Kidney (tissue), 14 donors: ENCODE measurements around the gene MACC1. TPM values are rescaled to one million over a fixed set of nuclear protein-coding genes. Genes with fewer than 3 reads are reported as not detected.

Source experiments
- DNase-seq, 5 donors: peaks; one replicate each; pipeline ENCODE4 v3.0.0-alpha.2; 2013 to 2020
- FAIRE-seq: peaks from 2 replicates; lab custom pipeline; 2012; peaks lifted over from hg19 to GRCh38; lab: Jason Lieb, UNC
- H3K27ac ChIP-seq, 2 donors: one replicate each; pipeline ENCODE4 v1.7.0; 2013; ENCODE audit warnings: low read depth in 2 of 2, low read length in 2 of 2, inconsistent platforms in 1 of 2
- H3K27me3 ChIP-seq: one replicate; pipeline ENCODE4 v1.7.1; 2013; ENCODE audit warnings: low read length, inconsistent platforms; ENCODE audit not compliant: control insufficient read depth, insufficient read depth
- H3K36me3 ChIP-seq, 3 donors: one replicate each; pipeline versions ENCODE4 v1.7.0 to v1.7.1; 2013; ENCODE audit warnings: low read length in 3 of 3, control low read depth in 1 of 3, inconsistent platforms in 1 of 3; ENCODE audit not compliant: insufficient read depth in 3 of 3, control insufficient read depth in 2 of 3
- H3K4me1 ChIP-seq, 3 donors: one replicate each; pipeline versions ENCODE4 v1.7.0 to v1.7.1; 2013; ENCODE audit warnings: low read length in 3 of 3, inconsistent platforms in 1 of 3, low read depth in 1 of 3; ENCODE audit not compliant: control insufficient read depth in 2 of 3, insufficient read depth in 2 of 3
- H3K4me3 ChIP-seq, 3 donors: one replicate each; pipeline versions ENCODE4 v1.7.0 to v1.8.1; 2013; ENCODE audit warnings: low read length in 3 of 3, control low read depth in 1 of 3, inconsistent platforms in 1 of 3
- H3K9ac ChIP-seq, 3 donors: one replicate each; pipeline versions ENCODE4 v1.7.0 to v1.7.1; 2013; ENCODE audit warnings: low read length in 3 of 3, control low read depth in 1 of 3, inconsistent platforms in 1 of 3
- H3K9me3 ChIP-seq, 3 donors: one replicate each; pipeline versions ENCODE4 v1.7.0 to v1.7.1; 2013; ENCODE audit warnings: low read length in 3 of 3, control low read depth in 1 of 3, inconsistent platforms in 1 of 3; ENCODE audit not compliant: control insufficient read depth in 2 of 3, insufficient read depth in 1 of 3
- CTCF ChIP-seq: IDR thresholded peaks from 3 replicates; pipeline ENCODE4 v1.5.1; 2012; ENCODE audit warnings: mild to moderate bottlenecking, moderate library complexity, borderline replicate concordance; ENCODE audit not compliant: insufficient read depth; ENCODE audit errors: extremely low read depth
- intact Hi-C: fragments of 100-400 bp; cut with DNase I; formaldehyde crosslinking; loops from one replicate; pipeline ENCODE4 v1.11.1; 2022
- polyA plus RNA-seq: library from polyadenylated mRNA; stranded (reverse); fragments of 350-450 nt; fragmentation: Illumina TruSeq; extraction: RNeasy Lipid Tissue Mini Kit (QIAGEN cat#74804); gene quantifications from one replicate; pipeline ENCODE4 v1.2.3, GENCODE V29; 2014; ENCODE audit warnings: low read depth, low replicate concordance; ENCODE audit not compliant: insufficient read depth
- total RNA-seq: library from RNA; stranded (reverse); fragmentation: NEBNext Ultra II Directional; extraction: Animal tissue kit (Norgen Biotek cat#: 25700); gene quantifications from one replicate; pipeline ENCODE4 v1.2.1, GENCODE V29; 2021
- donor health status: control.
- donor health status: control.
- donor health status: control.
- donor health status: control.
- donor health status: control.
- donor health status: DM: yes; HTN: yes; CAD: no.
- donor health status: Normal renal cell carcinoma (clear cell type).

Gene MACC1
- total and polyA plus RNA-seq, 2 donors from 2014 or later = 3.7 to 72.6 TPM

GRCh38 chr7:20111821-20112542 lies 105.2 kb downstream of the MACC1 start:
- intact Hi-C loops = no loop called here
- H3K27ac ChIP-seq = no peak overlapping the region
- no peak overlapping the region for H3K4me3 ChIP-seq
- FAIRE-seq = no peak
- H3K27me3 ChIP-seq = no peaks in the 10 kb centered on the region
- H3K4me1 ChIP-seq = no peaks in the 10 kb centered on the region
- no peak overlapping the region for H3K9ac ChIP-seq
- TF ChIP-seq CTCF = no peak
- no peak for DNase-seq
- no peaks in the 10 kb centered on the region for H3K9me3 ChIP-seq
- H3K36me3 ChIP-seq = no peaks in the 10 kb centered on the region

GRCh38 chr7:20107582-20107981 lies 109.6 kb downstream of the MACC1 start:
- Histone ChIP-seq H3K27ac (no peak overlapping the region), H3K4me3 (no peak overlapping the region), H3K9me3 (no peaks in the 10 kb centered on the region), H3K36me3 (no peaks in the 10 kb centered on the region), H3K9ac (no peak overlapping the region), H3K27me3 (no peaks in the 10 kb centered on the region), H3K4me1 (no peaks in the 10 kb centered on the region)
- intact Hi-C loops = no loop called here
- DNase-seq = no peak
- no peak for TF ChIP-seq CTCF
- no peak for FAIRE-seq

- Histone ChIP-seq H3K4me1 (no peaks in the 10 kb centered on the region), H3K9me3 (no peaks in the 10 kb centered on the region), H3K27ac (no peak overlapping the region), H3K9ac (no peak overlapping the region), H3K27me3 (no peaks in the 10 kb centered on the region), H3K4me3 (no peak overlapping the region), H3K36me3 (no peaks in the 10 kb centered on the region)
- FAIRE-seq = no peak
- no peak for DNase-seq
- TF ChIP-seq CTCF = no peak
- intact Hi-C loops = no loop called here
These were observed 112.5 kb downstream of the MACC1 start for GRCh38 chr7:20104696-20105095.

GRCh38 chr7:20102982-20103381 lies 114.2 kb downstream of the MACC1 start:
- no peaks in the 10 kb centered on the region for H3K4me1 ChIP-seq
- TF ChIP-seq CTCF = no peak
- H3K9me3 ChIP-seq = no peaks in the 10 kb centered on the region
- H3K9ac ChIP-seq = no peak overlapping the region
- DNase-seq (no peak), FAIRE-seq (no peak)
- no peak overlapping the region for H3K27ac ChIP-seq
- H3K27me3 ChIP-seq = no peaks in the 10 kb centered on the region
- no peak overlapping the region for H3K4me3 ChIP-seq
- no peaks in the 10 kb centered on the region for H3K36me3 ChIP-seq
- intact Hi-C loops = no loop called here
